NK-92 treated with Interleukin-12 subunit alpha and Interleukin-12 subunit beta, amount 100 ng/mL, for 24 hours (cell line): ENCODE results near the gene RNH1.
"Not testable (repeated sequence)": the region's sequence is repeated elsewhere in the genome, so short reads cannot be mapped to it uniquely, and the experiment has no call there.

Experiments used
- DNase-seq: peaks from one replicate; lab custom pipeline; 2025; lab: John Stamatoyannopoulos, UW

Gene RNH1

GRCh38 chr11:477052-477715 lies 29.9 kb downstream of the RNH1 start:
- DNase-seq, result no peak

- DNase-seq, result no peak
These were observed 30.6 kb downstream of the RNH1 start for GRCh38 chr11:476416-476815.

GRCh38 chr11:475941-476340 lies 31.1 kb downstream of the RNH1 start:
- no peak for DNase-seq

- DNase-seq, result no peak
These were observed 32.0 kb downstream of the RNH1 start for GRCh38 chr11:474914-475506.

GRCh38 chr11:473962-474785 lies 32.9 kb downstream of the RNH1 start:
- no peak for DNase-seq

GRCh38 chr11:473415-473814 lies 33.6 kb downstream of the RNH1 start:
- no peak for DNase-seq

- no peak for DNase-seq
These were observed 34.2 kb downstream of the RNH1 start for GRCh38 chr11:472816-473215.

- DNase-seq, result no peak
These were observed 34.8 kb downstream of the RNH1 start for GRCh38 chr11:472272-472671.

GRCh38 chr11:471468-472145 lies 35.4 kb downstream of the RNH1 start:
- DNase-seq, result no peak

GRCh38 chr11:469684-470560 lies 37.1 kb downstream of the RNH1 start:
- DNase-seq, result no peak

- not testable (repeated sequence) for DNase-seq
These were observed 37.9 kb downstream of the RNH1 start for GRCh38 chr11:469026-469683.

- DNase-seq, result no peak
These were observed 38.5 kb downstream of the RNH1 start for GRCh38 chr11:468493-468892.

- DNase-seq, result no peak
These were observed 39.0 kb downstream of the RNH1 start for GRCh38 chr11:468036-468435.

- no peak for DNase-seq
These were observed 41.0 kb downstream of the RNH1 start for GRCh38 chr11:465896-466530.

GRCh38 chr11:464316-464715 lies 42.7 kb downstream of the RNH1 start:
- no peak for DNase-seq

- no peak for DNase-seq
These were observed 44.7 kb downstream of the RNH1 start for GRCh38 chr11:462107-462890.

GRCh38 chr11:461626-462025 lies 45.4 kb downstream of the RNH1 start:
- DNase-seq, result no peak

GRCh38 chr11:460331-461199 lies 46.5 kb downstream of the RNH1 start:
- no peak for DNase-seq
